Middle frontal gyrus (tissue), 1 donor: ENCODE data around the gene ISCU.

Experiments used
- DNase-seq: peaks from one replicate; pipeline ENCODE4 v3.0.0-alpha.2; 2015; ENCODE audit warnings: low spot score; ENCODE audit errors: extremely low spot score

ISCU gene

GRCh38 chr12:108603743-108604142, 41.3 kb downstream of the ISCU start:
- DNase-seq = no peak

DNA sequence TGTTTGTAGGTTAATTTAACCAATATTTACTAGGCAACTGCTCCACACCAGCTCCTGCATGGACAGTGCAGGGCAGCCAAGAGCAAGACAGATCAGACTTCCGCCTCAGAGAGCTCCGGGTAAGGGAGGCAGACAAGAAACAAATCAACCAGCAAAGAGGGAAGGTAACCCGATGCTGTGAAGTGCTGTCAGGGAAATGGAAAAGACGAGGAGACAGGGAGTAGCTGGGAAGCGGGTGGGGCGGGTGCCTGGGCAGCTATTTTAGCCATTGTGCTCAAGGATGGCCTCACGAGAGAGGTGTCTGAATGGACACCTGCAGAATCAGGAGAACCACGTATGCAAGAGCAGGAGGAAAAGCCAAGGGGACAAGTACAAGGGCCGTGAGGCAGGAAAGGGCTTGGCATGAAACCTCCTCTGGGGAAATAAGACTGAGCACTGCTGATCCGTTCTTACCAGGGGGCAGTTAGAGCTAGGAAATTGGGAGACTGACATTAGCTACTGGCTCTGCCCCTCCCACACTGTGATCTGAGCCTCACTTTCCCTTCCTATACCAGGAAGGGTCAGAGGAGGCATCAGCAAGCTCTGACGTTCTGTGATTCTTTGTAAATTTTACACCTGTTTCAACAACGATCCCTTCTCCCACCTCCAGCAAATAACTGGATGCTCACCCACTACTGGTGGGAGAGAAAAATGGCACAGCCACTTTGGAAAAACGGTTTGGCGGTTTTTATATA, 42.0 kb downstream of the ISCU start:
- DNase-seq = no peak

DNA sequence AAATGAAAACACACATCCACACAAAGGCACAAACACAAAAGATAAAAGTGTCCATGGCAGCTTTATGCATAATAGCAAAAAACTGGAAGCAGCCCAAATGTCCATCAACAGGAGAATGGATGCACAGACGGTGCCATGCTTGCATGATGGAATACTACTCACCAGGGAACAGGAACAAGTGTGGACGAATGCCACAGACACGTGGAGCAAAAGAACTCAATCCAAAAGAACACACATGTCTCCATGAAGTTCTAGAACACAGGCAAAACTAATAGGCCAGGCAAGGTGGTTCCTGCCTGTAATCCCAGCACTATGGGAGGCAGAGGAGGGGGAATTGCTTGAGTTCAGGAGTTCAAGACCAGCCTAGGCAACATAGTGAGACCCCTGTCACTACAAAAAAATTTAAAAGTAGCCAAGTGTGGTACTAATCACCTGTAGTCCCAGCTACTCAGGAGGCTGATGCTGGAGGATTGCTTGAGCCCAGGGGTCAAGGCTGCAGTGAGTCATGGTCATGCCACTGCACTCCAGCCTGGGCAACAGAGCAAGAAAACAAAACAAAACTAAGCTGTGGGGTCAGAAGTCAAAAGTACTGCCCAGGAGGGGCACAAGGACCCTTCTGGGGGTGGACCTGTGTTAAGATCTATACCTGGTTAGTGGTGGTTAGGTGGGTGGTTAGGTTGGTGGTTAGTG, 42.7 kb downstream of the ISCU start:
- no peak for DNase-seq

- no peak for DNase-seq
Measured at GRCh38 chr12:108605690-108606406, 43.5 kb downstream of the ISCU start.

DNA sequence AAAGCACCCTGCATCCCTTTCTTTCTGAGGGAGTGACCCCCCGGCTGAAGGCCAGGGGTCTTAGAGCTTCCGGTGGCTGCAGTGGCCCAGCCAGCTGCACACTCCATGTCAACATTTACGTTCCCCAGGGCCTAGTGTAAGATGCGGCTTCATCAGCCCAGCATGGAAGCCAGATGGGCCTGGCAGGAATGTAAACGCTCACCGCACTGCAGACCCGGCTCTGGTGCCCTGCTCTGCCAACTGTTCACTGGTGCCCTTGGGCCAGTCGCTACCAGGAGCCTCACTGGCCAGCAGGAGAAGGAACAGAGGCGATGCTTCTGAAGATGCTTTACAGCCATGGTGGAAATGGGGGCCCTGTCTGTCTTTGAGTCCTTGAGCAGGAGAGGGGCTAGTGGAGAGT, 44.1 kb downstream of the ISCU start:
- no peak for DNase-seq

- DNase-seq = no peak
Measured at GRCh38 chr12:108607981-108608600, 45.7 kb downstream of the ISCU start.

DNA sequence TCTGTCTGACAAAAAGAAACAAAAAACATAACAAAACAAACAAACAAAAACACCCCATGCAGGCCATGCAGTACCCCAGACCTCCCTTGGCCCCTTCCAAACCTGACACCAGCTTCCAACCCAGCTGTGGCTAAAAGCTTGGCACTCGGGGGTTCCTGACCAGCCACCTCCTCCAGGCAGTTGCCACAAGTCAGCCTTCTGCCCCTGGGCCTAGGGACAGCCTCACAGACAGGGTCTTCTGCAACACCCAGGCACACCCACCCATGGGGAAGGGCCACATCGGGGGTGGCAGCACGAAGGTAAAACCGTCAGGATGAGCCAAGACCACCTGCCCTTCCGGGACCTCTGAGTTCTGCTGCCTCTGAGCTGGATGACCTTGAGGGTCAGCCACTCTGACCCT, 46.2 kb downstream of the ISCU start:
- DNase-seq = no peak

DNA sequence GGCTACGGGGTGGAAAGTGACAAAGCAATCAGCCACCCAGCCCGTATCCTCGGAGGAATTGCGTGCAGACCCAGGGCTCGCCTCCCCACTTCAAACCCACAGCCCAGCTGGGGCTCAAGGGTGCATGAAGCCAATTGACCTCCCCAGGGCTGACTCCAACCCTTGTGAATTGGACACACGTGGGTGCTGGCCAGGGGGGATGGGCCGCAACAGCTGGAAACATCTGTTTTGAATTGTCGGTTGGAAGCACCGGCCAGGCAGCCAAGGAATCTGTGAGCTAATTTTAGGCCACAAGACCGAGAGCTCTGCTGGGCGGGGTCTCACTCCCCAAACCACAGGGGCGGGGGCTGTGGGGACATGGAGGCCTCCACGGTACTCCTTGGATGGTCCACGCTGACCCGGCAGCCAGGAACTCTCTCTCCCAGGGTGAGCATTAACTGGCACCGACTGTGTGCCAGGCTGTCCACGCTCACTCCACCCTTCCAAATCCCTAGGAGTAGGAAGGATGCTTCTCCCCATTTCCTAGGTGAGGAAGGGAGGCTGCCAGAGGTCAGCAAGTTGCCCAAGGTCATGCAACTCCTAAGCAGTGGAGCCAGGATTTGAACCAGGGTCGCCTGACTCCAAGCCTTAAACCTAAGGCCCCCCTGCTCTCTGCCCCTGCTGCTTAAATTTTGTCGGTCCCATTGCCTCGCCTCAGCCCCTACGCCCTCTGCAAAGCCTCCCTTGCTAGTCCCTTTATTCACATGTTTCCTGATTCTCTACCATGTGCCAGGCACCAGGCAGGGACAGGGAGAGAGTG, 47.3 kb downstream of the ISCU start:
- DNase-seq = no peak

DNA sequence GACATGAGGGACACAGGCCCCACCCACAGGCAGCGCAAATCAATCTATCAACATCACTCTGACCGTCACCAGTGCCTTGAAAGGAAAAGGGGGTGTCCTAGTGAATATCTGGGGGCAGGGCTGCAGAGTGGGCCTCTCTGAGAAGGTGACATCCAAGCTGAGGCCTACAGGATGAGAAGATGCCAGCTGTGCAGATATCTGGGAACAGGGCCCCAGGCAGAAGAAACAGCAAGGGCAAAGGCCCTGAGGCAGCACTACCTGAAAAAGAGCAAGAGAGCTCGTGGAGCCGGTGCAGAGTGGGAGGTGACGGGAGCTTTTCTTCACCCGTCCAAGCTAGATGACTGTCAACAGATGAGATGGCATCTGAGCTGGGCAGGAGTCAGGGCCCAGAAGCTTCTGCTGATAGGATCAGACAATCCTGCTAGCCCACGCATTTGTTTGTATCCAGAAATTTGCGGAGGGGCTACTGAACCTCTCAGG, 48.0 kb downstream of the ISCU start:
- no peak for DNase-seq

DNA sequence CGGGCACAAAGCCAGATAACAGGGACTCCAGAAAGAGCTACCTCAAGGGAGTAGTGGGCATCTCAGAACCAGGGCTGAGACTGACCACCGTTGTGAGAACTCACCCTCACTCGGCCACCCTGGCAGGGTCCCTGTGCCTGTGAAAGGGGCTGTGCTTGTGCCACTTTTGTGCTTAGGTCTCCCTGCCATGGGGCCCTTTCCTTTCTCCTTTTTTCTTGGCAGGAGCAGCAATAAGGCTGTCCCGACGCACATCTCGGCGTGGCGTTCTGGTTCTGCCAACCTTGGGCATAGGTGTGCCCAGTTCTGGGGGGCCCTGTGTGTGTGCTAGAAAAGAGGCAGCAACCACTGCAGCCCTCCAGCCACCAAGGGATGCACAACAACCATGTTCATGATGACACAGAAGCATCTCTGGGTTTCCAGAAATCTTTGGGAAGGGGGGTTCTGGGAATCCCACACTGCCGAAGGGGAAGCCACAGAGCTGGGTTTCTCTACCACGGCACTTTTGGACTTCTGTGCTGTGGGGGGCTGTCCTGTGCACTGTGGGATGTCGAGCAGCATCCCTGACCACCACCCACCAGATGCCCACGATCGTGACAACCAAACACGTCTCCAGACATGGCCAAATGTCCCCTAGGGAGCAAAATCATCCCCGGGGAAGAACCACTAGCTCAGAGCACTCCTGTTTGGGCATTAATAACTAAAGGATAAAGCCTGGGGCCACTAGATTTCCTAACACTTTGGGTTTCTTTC, 48.6 kb downstream of the ISCU start:
- no peak for DNase-seq

DNA sequence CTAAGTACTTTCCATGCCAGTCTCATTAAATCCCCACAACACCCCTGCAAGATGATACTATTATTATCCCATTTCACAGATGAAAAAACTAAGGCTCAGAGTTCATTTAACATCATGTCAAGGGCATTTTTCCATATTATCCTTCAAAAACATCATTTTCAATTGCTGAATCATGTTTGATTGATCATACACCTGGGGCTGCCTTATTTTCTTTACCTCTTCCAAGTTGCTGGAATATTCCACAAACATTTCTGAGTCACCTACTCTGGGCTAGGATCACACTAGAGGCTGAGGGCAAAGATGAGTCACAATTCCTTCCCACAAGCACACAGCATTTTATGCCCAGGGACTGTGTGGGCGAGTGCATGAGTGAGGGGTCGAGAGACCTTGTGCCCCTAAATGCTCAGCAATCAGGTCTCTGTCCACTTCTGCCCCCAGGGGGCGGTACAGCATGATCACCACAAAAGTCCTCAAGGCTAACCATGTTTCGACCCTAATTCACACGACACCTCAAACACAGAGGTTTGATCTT, 49.6 kb downstream of the ISCU start:
- DNase-seq = no peak

GRCh38 chr12:108612788-108613282, 50.4 kb downstream of the ISCU start:
- no peak for DNase-seq

DNA sequence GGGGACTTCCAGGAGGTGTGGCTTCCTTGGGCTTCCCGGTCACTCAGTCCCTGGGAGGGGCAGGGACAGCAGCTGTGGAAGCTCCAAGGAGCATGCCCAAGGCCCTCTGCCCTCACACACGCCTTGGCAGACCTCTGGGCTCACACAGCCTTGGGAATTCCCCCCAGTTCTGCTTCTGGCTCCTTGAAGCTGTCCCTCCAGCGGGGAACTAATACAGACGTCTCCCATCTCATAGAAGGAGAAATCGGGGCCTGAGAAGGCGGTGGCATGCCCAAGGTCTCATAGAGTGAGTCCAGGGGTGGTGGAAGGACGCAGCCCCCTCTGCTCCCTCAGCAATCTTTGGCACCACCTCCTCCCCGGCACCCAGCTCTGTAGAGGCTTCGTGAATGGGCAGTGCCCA, 51.2 kb downstream of the ISCU start:
- no peak for DNase-seq

GRCh38 chr12:108614041-108614440, 51.6 kb downstream of the ISCU start:
- no peak for DNase-seq

GRCh38 chr12:108614639-108615038, 52.2 kb downstream of the ISCU start:
- no peak for DNase-seq

GRCh38 chr12:108615918-108616317, 53.5 kb downstream of the ISCU start:
- no peak for DNase-seq

- no peak for DNase-seq
Measured at GRCh38 chr12:108616359-108616758, 54.0 kb downstream of the ISCU start.

GRCh38 chr12:108616941-108617858, 54.8 kb downstream of the ISCU start:
- no peak for DNase-seq
